ENCODE data around the gene ANKRD13B. TPM values are rescaled to one million over a fixed set of nuclear protein-coding genes. Genes with fewer than 3 reads are reported as not detected.

The ANKRD13B gene
- total RNA-seq, 2 donors from 2014 or later: 2.7 to 30.0 TPM

- TF ChIP-seq POLR2A (IDR thresholded peaks at IDR 0.05) (no peak), CTCF (IDR thresholded peaks at IDR 0.05) (peak in 1 of 4 experiments; percentile 14)
- Histone ChIP-seq H3K27ac (peak overlapping the region; percentile 69 to 77), H3K9me3 (no peaks in the 10 kb centered on the region), H3K36me3 (no peaks in the 10 kb centered on the region), H3K27me3 (replicated peaks; ENCODE audit: insufficient read depth) (no peaks in the 10 kb centered on the region), H3K4me3 (peak overlapping the region; percentile 72 to 76), H3K4me1 (replicated peaks) (peaks cover 24% of the 10 kb centered on the region)
- intact Hi-C loops (cut with DNase I): loop anchor here (10.0 kb wide), 1 partner anchor 516 kb away; no protein-coding TSS in a partner anchor
- no peak for DNase-seq (ENCODE audit: low spot score)
- 0% methylated on average over 35 of the region's 72 CpGs for WGBS
Observed at GRCh38 chr17:29588562-29589411, 4.1 kb upstream of the ANKRD13B start.

- H3K36me3 ChIP-seq: no peaks in the 10 kb centered on the region
- H3K9me3 ChIP-seq: no peaks in the 10 kb centered on the region
- peak; percentile 85 for DNase-seq (ENCODE audit: low spot score)
- TF ChIP-seq POLR2AphosphoS5 (IDR thresholded peaks at IDR 0.05) (peak; percentile 33), CTCF (IDR thresholded peaks at IDR 0.05) (peak in 3 of 4 experiments; percentile 23 to 41 (median 34)), POLR2A (IDR thresholded peaks at IDR 0.05) (peak; percentile 52)
- WGBS: 13% methylated on average over 33 of the region's 70 CpGs
- H3K4me1 ChIP-seq (replicated peaks): peaks cover 24% of the 10 kb centered on the region
- peak within 1 kb of the TSS; percentile 72 to 76 for H3K4me3 ChIP-seq
- H3K27ac ChIP-seq: peak within 1 kb of the TSS; percentile 77 to 79
- intact Hi-C loops (cut with DNase I): loop anchor here (2.0 to 10.0 kb wide), 2 partner anchors 341 to 515 kb away; partner anchors contain the start of gene SSH2
- H3K27me3 ChIP-seq (replicated peaks; ENCODE audit: insufficient read depth): no peaks in the 10 kb centered on the region
Observed at GRCh38 chr17:29589524-29590410, 3.2 kb upstream of the ANKRD13B start, which contains the start of gene GIT1. GIT1 (minus strand) TSS chr17:29589648; CDS start chr17:29589378, 270 bp downstream.

- Histone ChIP-seq H3K36me3 (no peaks in the 10 kb centered on the region), H3K4me3 (peak overlapping the region in 1 of 2 donors; percentile 10), H3K9me3 (no peaks in the 10 kb centered on the region), H3K27me3 (replicated peaks; ENCODE audit: insufficient read depth) (no peaks in the 10 kb centered on the region), H3K4me1 (replicated peaks) (peaks cover 24% of the 10 kb centered on the region), H3K27ac (peak overlapping the region; percentile 48 to 77)
- 29% methylated on average over 29 of the region's 30 CpGs for WGBS
- DNase-seq (ENCODE audit: low spot score): no peak
- intact Hi-C loops (cut with DNase I): loop anchor here (2.0 kb wide), 1 partner anchor 340 kb away; the partner anchor contains the start of gene SSH2
- no peak for TF ChIP-seq CTCF (IDR thresholded peaks at IDR 0.05)
- TF ChIP-seq POLR2A (IDR thresholded peaks at IDR 0.05): no peak
Observed at GRCh38 chr17:29590411-29591145, 2.4 kb upstream of the ANKRD13B start.

GRCh38 chr17:29591146-29591736 is 1.7 kb upstream of the ANKRD13B start:
- no peak for TF ChIP-seq POLR2A (IDR thresholded peaks at IDR 0.05)
- no peak for TF ChIP-seq POLR2AphosphoS5 (IDR thresholded peaks at IDR 0.05)
- no peak for TF ChIP-seq CTCF (IDR thresholded peaks at IDR 0.05)
- no peaks in the 10 kb centered on the region for H3K27me3 ChIP-seq (replicated peaks; ENCODE audit: insufficient read depth)
- peak overlapping the region; percentile 48 to 77 for H3K27ac ChIP-seq
- DNase-seq (ENCODE audit: low spot score): no peak
- H3K4me3 ChIP-seq: peak overlapping the region in 1 of 2 donors; percentile 10
- H3K9me3 ChIP-seq: no peaks in the 10 kb centered on the region
- no peaks in the 10 kb centered on the region for H3K36me3 ChIP-seq
- H3K4me1 ChIP-seq (replicated peaks): peaks cover 24% of the 10 kb centered on the region
- intact Hi-C loops (cut with DNase I): loop anchor here (2.0 kb wide), 1 partner anchor 340 kb away; the partner anchor contains the start of gene SSH2
- WGBS: 1% methylated on average over 31 of the region's 31 CpGs
